Activated CD8-positive, alpha-beta memory T cell treated with anti-CD3 and anti-CD28 coated beads for 4 hours (primary cell): ENCODE results near the gene NDFIP1.
"Not testable (repeated sequence)": the region's sequence is repeated elsewhere in the genome, so short reads cannot be mapped to it uniquely, and the experiment has no call there.

Source experiments
- DNase-seq, 2 donors: peaks; one replicate each; pipeline ENCODE4 v3.0.0-alpha.2; 2020; ENCODE audit warnings: low read depth in 2 of 2

NDFIP1 gene

GRCh38 chr5:142154449-142154841, 45.9 kb downstream of the NDFIP1 start:
- not testable (repeated sequence) for DNase-seq

- no peak for DNase-seq
Measured at GRCh38 chr5:142156839-142157463, 48.4 kb downstream of the NDFIP1 start.

- DNase-seq, result no peak
Measured at GRCh38 chr5:142159354-142159753, 50.8 kb downstream of the NDFIP1 start.

- DNase-seq, result no peak
Measured at GRCh38 chr5:142164315-142164714, 55.7 kb downstream of the NDFIP1 start.

- DNase-seq, result no peak
Measured at GRCh38 chr5:142166754-142167153, 58.2 kb downstream of the NDFIP1 start.

- DNase-seq, result no peak
Measured at GRCh38 chr5:142167458-142167857, 58.9 kb downstream of the NDFIP1 start.

- DNase-seq, result no peak
Measured at GRCh38 chr5:142168365-142168764, 59.8 kb downstream of the NDFIP1 start.

- no peak for DNase-seq
Measured at GRCh38 chr5:142170254-142170953, 61.8 kb downstream of the NDFIP1 start.

GRCh38 chr5:142171270-142171669, 62.7 kb downstream of the NDFIP1 start:
- no peak for DNase-seq

- no peak for DNase-seq
Measured at GRCh38 chr5:142175039-142175438, 66.5 kb downstream of the NDFIP1 start.

- no peak for DNase-seq
Measured at GRCh38 chr5:142175461-142176142, 67.0 kb downstream of the NDFIP1 start.

GRCh38 chr5:142176255-142176654, 67.7 kb downstream of the NDFIP1 start:
- DNase-seq, result no peak

GRCh38 chr5:142178651-142179050, 70.1 kb downstream of the NDFIP1 start:
- DNase-seq, result no peak

GRCh38 chr5:142179776-142180387, 71.3 kb downstream of the NDFIP1 start:
- DNase-seq, result no peak

GRCh38 chr5:142181096-142181495, 72.5 kb downstream of the NDFIP1 start:
- no peak for DNase-seq

GRCh38 chr5:142181547-142182163, 73.1 kb downstream of the NDFIP1 start:
- no peak for DNase-seq

- no peak for DNase-seq
Measured at GRCh38 chr5:142182840-142183239, 74.3 kb downstream of the NDFIP1 start.

GRCh38 chr5:142183561-142183960, 75.0 kb downstream of the NDFIP1 start:
- no peak for DNase-seq

- no peak for DNase-seq
Measured at GRCh38 chr5:142184988-142185387, 76.4 kb downstream of the NDFIP1 start.

- no peak for DNase-seq
Measured at GRCh38 chr5:142186514-142186856, 77.9 kb downstream of the NDFIP1 start.

GRCh38 chr5:142186857-142187594, 78.4 kb downstream of the NDFIP1 start:
- no peak for DNase-seq

GRCh38 chr5:142188691-142189090, 80.1 kb downstream of the NDFIP1 start:
- DNase-seq, result not testable (repeated sequence)
